ENCODE measurements around the gene P3R3URF.

The P3R3URF gene

DNA sequence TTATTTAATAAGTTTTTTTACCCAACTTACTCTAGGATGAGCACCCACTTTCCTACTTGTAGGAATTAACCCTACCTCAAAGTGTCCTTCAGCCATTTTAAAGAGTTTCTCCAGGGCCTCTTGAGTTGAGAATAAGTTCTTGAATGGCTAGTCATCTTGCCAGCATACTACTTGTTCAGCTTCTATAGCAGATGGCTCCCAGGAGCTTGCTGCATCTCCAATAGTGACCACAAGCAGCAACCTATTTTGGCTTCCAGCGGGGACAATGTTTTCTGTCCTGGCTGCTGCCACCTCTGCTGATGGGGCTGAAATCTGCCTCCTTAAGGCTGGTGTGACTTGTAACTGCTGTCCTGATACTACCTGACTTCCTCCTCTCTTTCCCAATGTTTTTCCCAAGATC, 23.1 kb downstream of the P3R3URF start:
- ChIA-PET CTCF (interaction anchor here (0.5 kb wide), 1 partner anchor 120 kb away, joined by 4 read pairs; no protein-coding TSS in a partner anchor), POLR2A (interaction anchor here (2.1 kb wide), 1 partner anchor 21 kb away, joined by 6 read pairs; the partner anchor contains the start of gene PIK3R3)
- H3K4me3 ChIP-seq (ENCODE audit: low read depth, low read length), result no peak overlapping the region
- H3K9me3 ChIP-seq (ENCODE audit: control insufficient read depth, insufficient read depth, low read depth, low read length), result no peaks in the 10 kb centered on the region
- H3K36me3 ChIP-seq (ENCODE audit: control insufficient read depth in 2 of 2, insufficient read depth in 1 of 2, low read length in 2 of 2), result no peaks in the 10 kb centered on the region
- H3K27ac ChIP-seq (ENCODE audit: extremely low read depth, low read depth, low read length), result no peak overlapping the region
- TF ChIP-seq ZNF623 (tag by site-specific recombination; IDR thresholded peaks at IDR 0.05) (no peak), ZFHX2 (tag by site-specific recombination; conservative IDR thresholded peaks at IDR 0.05) (no peak), ZNF830 (tag by site-specific recombination; IDR thresholded peaks at IDR 0.05; ENCODE audit: low read depth) (no peak), ZNF626 (tag by site-specific recombination; IDR thresholded peaks at IDR 0.05) (no peak), ZNF529 (tag by site-specific recombination; IDR thresholded peaks at IDR 0.05; ENCODE audit: insufficient replicate concordance) (no peak), ZNF214 (tag by site-specific recombination; IDR thresholded peaks at IDR 0.05; ENCODE audit: borderline replicate concordance) (no peak)
- TF ChIP-seq, protein P1, sequence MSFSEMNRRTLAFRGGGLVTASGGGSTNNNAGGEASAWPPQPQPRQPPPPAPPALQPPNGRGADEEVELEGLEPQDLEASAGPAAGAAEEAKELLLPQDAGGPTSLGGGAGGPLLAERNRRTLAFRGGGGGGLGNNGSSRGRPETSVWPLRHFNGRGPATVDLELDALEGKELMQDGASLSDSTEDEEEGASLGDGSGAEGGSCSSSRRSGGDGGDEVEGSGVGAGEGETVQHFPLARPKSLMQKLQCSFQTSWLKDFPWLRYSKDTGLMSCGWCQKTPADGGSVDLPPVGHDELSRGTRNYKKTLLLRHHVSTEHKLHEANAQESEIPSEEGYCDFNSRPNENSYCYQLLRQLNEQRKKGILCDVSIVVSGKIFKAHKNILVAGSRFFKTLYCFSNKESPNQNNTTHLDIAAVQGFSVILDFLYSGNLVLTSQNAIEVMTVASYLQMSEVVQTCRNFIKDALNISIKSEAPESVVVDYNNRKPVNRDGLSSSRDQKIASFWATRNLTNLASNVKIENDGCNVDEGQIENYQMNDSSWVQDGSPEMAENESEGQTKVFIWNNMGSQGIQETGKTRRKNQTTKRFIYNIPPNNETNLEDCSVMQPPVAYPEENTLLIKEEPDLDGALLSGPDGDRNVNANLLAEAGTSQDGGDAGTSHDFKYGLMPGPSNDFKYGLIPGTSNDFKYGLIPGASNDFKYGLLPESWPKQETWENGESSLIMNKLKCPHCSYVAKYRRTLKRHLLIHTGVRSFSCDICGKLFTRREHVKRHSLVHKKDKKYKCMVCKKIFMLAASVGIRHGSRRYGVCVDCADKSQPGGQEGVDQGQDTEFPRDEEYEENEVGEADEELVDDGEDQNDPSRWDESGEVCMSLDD (tag by site-specific recombination; IDR thresholded peaks at IDR 0.05), result no peak
- no peaks in the 10 kb centered on the region for H3K4me1 ChIP-seq (ENCODE audit: control insufficient read depth, insufficient read depth, low read length)

DNA sequence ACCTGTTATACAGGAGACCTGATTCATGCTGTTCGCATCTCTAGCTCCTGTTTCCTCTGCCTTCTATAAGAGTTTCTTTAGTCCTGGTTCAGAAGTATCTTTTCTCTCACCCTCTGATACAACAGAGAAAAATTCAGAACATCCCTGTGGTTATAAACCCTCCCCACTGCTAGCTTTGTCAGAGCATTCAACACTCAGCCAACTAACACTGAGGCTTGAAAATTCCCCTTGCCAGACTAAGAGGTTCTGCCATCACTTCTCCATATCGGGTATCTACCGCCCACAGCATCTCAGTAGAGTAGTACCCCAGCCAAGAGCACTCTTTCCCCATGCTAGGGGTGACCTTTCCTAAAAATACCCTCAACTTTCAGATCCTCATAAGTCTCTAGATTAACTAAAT, 24.3 kb downstream of the P3R3URF start:
- Histone ChIP-seq H3K36me3 (ENCODE audit: control insufficient read depth in 2 of 2, insufficient read depth in 1 of 2, low read length in 2 of 2) (no peaks in the 10 kb centered on the region), H3K4me1 (ENCODE audit: control insufficient read depth, insufficient read depth, low read length) (no peaks in the 10 kb centered on the region), H3K9me3 (ENCODE audit: control insufficient read depth, insufficient read depth, low read depth, low read length) (no peaks in the 10 kb centered on the region), H3K27ac (ENCODE audit: extremely low read depth, low read depth, low read length) (no peak overlapping the region), H3K4me3 (ENCODE audit: low read depth, low read length) (no peak overlapping the region)
- POLR2A ChIA-PET, result no interaction called here
- TF ChIP-seq ZNF121 (tag by site-specific recombination; IDR thresholded peaks at IDR 0.05) (no peak), ZEB2 (tag by site-specific recombination; IDR thresholded peaks at IDR 0.05) (no peak), IKZF3 (tag by site-specific recombination; IDR thresholded peaks at IDR 0.05) (no peak), ZFP41 (tag by site-specific recombination; IDR thresholded peaks at IDR 0.05; ENCODE audit: borderline replicate concordance) (no peak), OSR2 (tag by site-specific recombination; IDR thresholded peaks at IDR 0.05) (no peak)
- TF ChIP-seq, protein P2, sequence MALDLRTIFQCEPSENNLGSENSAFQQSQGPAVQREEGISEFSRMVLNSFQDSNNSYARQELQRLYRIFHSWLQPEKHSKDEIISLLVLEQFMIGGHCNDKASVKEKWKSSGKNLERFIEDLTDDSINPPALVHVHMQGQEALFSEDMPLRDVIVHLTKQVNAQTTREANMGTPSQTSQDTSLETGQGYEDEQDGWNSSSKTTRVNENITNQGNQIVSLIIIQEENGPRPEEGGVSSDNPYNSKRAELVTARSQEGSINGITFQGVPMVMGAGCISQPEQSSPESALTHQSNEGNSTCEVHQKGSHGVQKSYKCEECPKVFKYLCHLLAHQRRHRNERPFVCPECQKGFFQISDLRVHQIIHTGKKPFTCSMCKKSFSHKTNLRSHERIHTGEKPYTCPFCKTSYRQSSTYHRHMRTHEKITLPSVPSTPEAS (tag by site-specific recombination; IDR thresholded peaks at IDR 0.05), result no peak
- CTCF ChIA-PET, result no interaction called here

DNA sequence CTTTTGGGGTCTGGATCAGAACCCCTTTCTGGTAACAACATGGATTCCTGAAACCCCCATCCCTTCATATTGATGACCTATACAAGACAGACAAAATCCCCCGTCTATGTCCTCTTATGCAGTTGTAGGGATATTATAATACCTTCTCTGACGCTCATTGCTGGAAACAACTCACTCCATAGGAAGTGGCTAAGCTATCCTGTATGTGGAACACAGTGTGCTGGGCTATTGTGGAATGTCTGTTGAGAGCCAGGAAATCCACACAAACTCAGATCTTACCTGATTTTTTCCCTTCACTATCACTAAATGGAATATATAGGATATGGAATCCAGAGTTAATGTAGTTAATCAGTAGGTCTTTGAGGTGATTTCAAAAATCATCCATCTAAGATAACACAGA, 26.2 kb downstream of the P3R3URF start:
- H3K9me3 ChIP-seq (ENCODE audit: control insufficient read depth, insufficient read depth, low read depth, low read length), result no peaks in the 10 kb centered on the region
- H3K4me3 ChIP-seq (ENCODE audit: low read depth, low read length), result no peak overlapping the region
- TF ChIP-seq ZNF585B (tag by site-specific recombination; IDR thresholded peaks at IDR 0.05) (no peak), ZNF596 (tag by site-specific recombination; IDR thresholded peaks at IDR 0.05) (no peak), ZXDB (tag by site-specific recombination; IDR thresholded peaks at IDR 0.05) (no peak), ZNF132 (tag by site-specific recombination; IDR thresholded peaks at IDR 0.05; ENCODE audit: borderline replicate concordance) (no peak), ZNF791 (tag by site-specific recombination; IDR thresholded peaks at IDR 0.05) (no peak), ZNF473 (tag by site-specific recombination; IDR thresholded peaks at IDR 0.05) (no peak), HOXA7 (CRISPR knock-in tag; IDR thresholded peaks at IDR 0.05; ENCODE audit: borderline replicate concordance) (no peak), ZNF555 (tag by site-specific recombination; conservative IDR thresholded peaks at IDR 0.05) (no peak), ZNF664 (tag by site-specific recombination; IDR thresholded peaks at IDR 0.05) (no peak), GLI2 (tag by site-specific recombination; IDR thresholded peaks at IDR 0.05; ENCODE audit: borderline replicate concordance, low read depth) (no peak), ZNF792 (tag by site-specific recombination; IDR thresholded peaks at IDR 0.05) (no peak)
- TF ChIP-seq, protein P3, sequence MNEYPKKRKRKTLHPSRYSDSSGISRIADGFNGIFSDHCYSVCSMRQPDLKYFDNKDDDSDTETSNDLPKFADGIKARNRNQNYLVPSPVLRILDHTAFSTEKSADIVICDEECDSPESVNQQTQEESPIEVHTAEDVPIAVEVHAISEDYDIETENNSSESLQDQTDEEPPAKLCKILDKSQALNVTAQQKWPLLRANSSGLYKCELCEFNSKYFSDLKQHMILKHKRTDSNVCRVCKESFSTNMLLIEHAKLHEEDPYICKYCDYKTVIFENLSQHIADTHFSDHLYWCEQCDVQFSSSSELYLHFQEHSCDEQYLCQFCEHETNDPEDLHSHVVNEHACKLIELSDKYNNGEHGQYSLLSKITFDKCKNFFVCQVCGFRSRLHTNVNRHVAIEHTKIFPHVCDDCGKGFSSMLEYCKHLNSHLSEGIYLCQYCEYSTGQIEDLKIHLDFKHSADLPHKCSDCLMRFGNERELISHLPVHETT (tag by site-specific recombination; IDR thresholded peaks at IDR 0.05), result no peak
- TF ChIP-seq, protein P4, sequence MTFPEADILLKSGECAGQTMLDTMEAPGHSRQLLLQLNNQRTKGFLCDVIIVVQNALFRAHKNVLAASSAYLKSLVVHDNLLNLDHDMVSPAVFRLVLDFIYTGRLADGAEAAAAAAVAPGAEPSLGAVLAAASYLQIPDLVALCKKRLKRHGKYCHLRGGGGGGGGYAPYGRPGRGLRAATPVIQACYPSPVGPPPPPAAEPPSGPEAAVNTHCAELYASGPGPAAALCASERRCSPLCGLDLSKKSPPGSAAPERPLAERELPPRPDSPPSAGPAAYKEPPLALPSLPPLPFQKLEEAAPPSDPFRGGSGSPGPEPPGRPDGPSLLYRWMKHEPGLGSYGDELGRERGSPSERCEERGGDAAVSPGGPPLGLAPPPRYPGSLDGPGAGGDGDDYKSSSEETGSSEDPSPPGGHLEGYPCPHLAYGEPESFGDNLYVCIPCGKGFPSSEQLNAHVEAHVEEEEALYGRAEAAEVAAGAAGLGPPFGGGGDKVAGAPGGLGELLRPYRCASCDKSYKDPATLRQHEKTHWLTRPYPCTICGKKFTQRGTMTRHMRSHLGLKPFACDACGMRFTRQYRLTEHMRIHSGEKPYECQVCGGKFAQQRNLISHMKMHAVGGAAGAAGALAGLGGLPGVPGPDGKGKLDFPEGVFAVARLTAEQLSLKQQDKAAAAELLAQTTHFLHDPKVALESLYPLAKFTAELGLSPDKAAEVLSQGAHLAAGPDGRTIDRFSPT (tag by site-specific recombination; IDR thresholded peaks at IDR 0.05), result no peak
- ChIA-PET POLR2A (no interaction called here), CTCF (interaction anchor here (0.6 kb wide), 1 partner anchor 19 kb away, joined by 3 read pairs; no protein-coding TSS in a partner anchor)
- H3K36me3 ChIP-seq (ENCODE audit: control insufficient read depth in 2 of 2, insufficient read depth in 1 of 2, low read length in 2 of 2), result no peaks in the 10 kb centered on the region
- H3K4me1 ChIP-seq (ENCODE audit: control insufficient read depth, insufficient read depth, low read length), result no peaks in the 10 kb centered on the region
- no peak overlapping the region for H3K27ac ChIP-seq (ENCODE audit: extremely low read depth, low read depth, low read length)
